ENCODE measurements around the gene USP48. TPM values are rescaled to one million over a fixed set of nuclear protein-coding genes. Genes with fewer than 3 reads are reported as not detected.

Gene USP48
- total and polyA plus RNA-seq, 2 of the 13 experiments (the other 11 are each of a cell fraction or from before 2014, with no cell fraction given) = 30.4 to 30.7 TPM

DNA sequence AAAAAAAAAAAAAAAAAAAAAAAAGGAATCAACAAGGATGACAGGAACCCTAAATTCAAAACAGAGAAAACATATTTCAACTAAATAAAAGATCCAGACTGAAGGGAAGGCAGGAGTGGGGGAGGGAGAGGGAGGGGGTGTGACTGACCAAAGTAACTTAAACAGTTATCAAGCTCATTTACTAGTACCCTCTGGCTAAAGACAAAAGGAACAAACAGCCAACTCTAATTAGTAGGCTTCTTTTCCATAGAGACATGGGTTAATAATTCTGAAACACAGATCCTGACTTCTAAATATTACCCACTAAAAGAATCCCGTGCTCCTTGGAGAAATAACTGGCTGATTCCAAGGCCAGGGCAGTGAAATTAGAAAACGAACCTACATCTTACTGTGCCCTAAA, 23.8 kb downstream of the USP48 start:
- ATAC-seq = no peak
- POLR2A ChIA-PET = no interaction called here
- peaks cover 19% of the 10 kb centered on the region for H4K20me1 ChIP-seq (ENCODE audit: insufficient read depth, low read length)
- H3K4me3 ChIP-seq (replicated peaks in 1 of 3; ENCODE audit: insufficient read depth in 1 of 3, low read depth in 2 of 3, low read length in 3 of 3) = no peak overlapping the region
- peaks cover 14 to 21% of the 10 kb centered on the region in 2 experiments; a peak in 4 of 5 replicates for H3K36me3 ChIP-seq (replicated peaks in 1 of 2; ENCODE audit: control insufficient read depth in 1 of 2, insufficient read depth in 2 of 2, low read length in 2 of 2)
- intact Hi-C loops (cut with micrococcal nuclease; ENCODE audit: unreplicated experiment) (no loop called here), in situ Hi-C loops (cut with HindIII; ENCODE audit: extremely low pct_ligation_motif_present, low pct_unique_long_range_greater_than_20kb) (no loop called here)
- H3K4me2 ChIP-seq (ENCODE audit: low read depth, low read length) = no peak overlapping the region
- DNase-seq (ENCODE audit: low spot score) = no peak
- TF ChIP-seq, protein P1, sequence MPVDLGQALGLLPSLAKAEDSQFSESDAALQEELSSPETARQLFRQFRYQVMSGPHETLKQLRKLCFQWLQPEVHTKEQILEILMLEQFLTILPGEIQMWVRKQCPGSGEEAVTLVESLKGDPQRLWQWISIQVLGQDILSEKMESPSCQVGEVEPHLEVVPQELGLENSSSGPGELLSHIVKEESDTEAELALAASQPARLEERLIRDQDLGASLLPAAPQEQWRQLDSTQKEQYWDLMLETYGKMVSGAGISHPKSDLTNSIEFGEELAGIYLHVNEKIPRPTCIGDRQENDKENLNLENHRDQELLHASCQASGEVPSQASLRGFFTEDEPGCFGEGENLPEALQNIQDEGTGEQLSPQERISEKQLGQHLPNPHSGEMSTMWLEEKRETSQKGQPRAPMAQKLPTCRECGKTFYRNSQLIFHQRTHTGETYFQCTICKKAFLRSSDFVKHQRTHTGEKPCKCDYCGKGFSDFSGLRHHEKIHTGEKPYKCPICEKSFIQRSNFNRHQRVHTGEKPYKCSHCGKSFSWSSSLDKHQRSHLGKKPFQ (CRISPR knock-in tag; IDR thresholded peaks at IDR 0.05; ENCODE audit: insufficient replicate concordance) = no peak
- TF ChIP-seq HNRNPK (IDR thresholded peaks at IDR 0.05; ENCODE audit: low read depth, low read length, poor library complexity, severe bottlenecking) = no peak
- TF ChIP-seq, protein P2, sequence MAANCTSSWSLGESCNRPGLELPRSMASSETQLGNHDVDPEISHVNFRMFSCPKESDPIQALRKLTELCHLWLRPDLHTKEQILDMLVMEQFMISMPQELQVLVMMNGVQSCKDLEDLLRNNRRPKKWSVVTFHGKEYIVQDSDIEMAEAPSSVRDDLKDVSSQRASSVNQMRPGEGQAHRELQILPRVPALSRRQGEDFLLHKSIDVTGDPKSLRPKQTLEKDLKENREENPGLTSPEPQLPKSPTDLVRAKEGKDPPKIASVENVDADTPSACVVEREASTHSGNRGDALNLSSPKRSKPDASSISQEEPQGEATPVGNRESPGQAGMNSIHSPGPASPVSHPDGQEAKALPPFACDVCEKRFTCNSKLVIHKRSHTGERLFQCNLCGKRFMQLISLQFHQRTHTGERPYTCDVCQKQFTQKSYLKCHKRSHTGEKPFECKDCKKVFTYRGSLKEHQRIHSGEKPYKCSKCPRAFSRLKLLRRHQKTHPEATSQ (CRISPR knock-in tag; IDR thresholded peaks at IDR 0.05; ENCODE audit: borderline replicate concordance) = no peak
- no peak for TF ChIP-seq ZNF772 (CRISPR knock-in tag; IDR thresholded peaks at IDR 0.05)
- TF ChIP-seq HNRNPUL1 (IDR thresholded peaks at IDR 0.05; ENCODE audit: low read depth, low read length) = no peak
- no peak for TF ChIP-seq SRF (IDR thresholded peaks at IDR 0.05; ENCODE audit: low read depth, low read length)
- TF ChIP-seq ZNF382 (CRISPR knock-in tag; IDR thresholded peaks at IDR 0.05; ENCODE audit: borderline replicate concordance) = no peak
- TF ChIP-seq JARID2 (CRISPR knock-in tag; IDR thresholded peaks at IDR 0.05; ENCODE audit: insufficient replicate concordance) = no peak
- TF ChIP-seq XBP1 (CRISPR knock-in tag; IDR thresholded peaks at IDR 0.05) = no peak
- TF ChIP-seq GTF2F1 (IDR thresholded peaks at IDR 0.05; ENCODE audit: low read length) = no peak
- TF ChIP-seq, protein P3, sequence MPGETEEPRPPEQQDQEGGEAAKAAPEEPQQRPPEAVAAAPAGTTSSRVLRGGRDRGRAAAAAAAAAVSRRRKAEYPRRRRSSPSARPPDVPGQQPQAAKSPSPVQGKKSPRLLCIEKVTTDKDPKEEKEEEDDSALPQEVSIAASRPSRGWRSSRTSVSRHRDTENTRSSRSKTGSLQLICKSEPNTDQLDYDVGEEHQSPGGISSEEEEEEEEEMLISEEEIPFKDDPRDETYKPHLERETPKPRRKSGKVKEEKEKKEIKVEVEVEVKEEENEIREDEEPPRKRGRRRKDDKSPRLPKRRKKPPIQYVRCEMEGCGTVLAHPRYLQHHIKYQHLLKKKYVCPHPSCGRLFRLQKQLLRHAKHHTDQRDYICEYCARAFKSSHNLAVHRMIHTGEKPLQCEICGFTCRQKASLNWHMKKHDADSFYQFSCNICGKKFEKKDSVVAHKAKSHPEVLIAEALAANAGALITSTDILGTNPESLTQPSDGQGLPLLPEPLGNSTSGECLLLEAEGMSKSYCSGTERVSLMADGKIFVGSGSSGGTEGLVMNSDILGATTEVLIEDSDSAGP (CRISPR knock-in tag; IDR thresholded peaks at IDR 0.05; ENCODE audit: borderline replicate concordance) = no peak
- no peak for TF ChIP-seq ZNF121 (CRISPR knock-in tag; IDR thresholded peaks at IDR 0.05)
- no peak for TF ChIP-seq ONECUT2 (CRISPR knock-in tag; IDR thresholded peaks at IDR 0.05)
- TF ChIP-seq, protein P4, sequence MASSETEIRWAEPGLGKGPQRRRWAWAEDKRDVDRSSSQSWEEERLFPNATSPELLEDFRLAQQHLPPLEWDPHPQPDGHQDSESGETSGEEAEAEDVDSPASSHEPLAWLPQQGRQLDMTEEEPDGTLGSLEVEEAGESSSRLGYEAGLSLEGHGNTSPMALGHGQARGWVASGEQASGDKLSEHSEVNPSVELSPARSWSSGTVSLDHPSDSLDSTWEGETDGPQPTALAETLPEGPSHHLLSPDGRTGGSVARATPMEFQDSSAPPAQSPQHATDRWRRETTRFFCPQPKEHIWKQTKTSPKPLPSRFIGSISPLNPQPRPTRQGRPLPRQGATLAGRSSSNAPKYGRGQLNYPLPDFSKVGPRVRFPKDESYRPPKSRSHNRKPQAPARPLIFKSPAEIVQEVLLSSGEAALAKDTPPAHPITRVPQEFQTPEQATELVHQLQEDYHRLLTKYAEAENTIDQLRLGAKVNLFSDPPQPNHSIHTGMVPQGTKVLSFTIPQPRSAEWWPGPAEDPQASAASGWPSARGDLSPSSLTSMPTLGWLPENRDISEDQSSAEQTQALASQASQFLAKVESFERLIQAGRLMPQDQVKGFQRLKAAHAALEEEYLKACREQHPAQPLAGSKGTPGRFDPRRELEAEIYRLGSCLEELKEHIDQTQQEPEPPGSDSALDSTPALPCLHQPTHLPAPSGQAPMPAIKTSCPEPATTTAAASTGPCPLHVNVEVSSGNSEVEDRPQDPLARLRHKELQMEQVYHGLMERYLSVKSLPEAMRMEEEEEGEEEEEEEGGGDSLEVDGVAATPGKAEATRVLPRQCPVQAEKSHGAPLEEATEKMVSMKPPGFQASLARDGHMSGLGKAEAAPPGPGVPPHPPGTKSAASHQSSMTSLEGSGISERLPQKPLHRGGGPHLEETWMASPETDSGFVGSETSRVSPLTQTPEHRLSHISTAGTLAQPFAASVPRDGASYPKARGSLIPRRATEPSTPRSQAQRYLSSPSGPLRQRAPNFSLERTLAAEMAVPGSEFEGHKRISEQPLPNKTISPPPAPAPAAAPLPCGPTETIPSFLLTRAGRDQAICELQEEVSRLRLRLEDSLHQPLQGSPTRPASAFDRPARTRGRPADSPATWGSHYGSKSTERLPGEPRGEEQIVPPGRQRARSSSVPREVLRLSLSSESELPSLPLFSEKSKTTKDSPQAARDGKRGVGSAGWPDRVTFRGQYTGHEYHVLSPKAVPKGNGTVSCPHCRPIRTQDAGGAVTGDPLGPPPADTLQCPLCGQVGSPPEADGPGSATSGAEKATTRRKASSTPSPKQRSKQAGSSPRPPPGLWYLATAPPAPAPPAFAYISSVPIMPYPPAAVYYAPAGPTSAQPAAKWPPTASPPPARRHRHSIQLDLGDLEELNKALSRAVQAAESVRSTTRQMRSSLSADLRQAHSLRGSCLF (CRISPR knock-in tag; IDR thresholded peaks at IDR 0.05; ENCODE audit: borderline replicate concordance) = no peak
- peaks cover 41% of the 10 kb centered on the region for H3K79me2 ChIP-seq (ENCODE audit: insufficient read depth, low read length)
- H3K27ac ChIP-seq (ENCODE audit: extremely low read length, insufficient read depth, low read length) = no peak overlapping the region
- no peak overlapping the region for H2AFZ ChIP-seq (ENCODE audit: low read length)
- H3K4me1 ChIP-seq (ENCODE audit: insufficient read depth, low read length) = peaks cover 12% of the 10 kb centered on the region
- H3K9ac ChIP-seq (ENCODE audit: insufficient read depth, low read depth, low read length) = no peak overlapping the region
- BruUV-seq (replicated peaks) = no TSS peak
- WGBS (ENCODE audit: low lambda C conversion rate) = 89% methylated on average over 2 of the region's 2 CpGs
- FAIRE-seq = no peak
- no peaks in the 10 kb centered on the region for H3K9me3 ChIP-seq (ENCODE audit: low read length)
- no peaks in the 10 kb centered on the region for H3K27me3 ChIP-seq (ENCODE audit: control insufficient read depth in 1 of 2, insufficient read depth in 2 of 2, low read length in 2 of 2)
- CTCF ChIA-PET (ENCODE audit: low intra/inter-chr PET ratio, low total read pairs) = no interaction called here
